Measurements from ENCODE around the gene ZCCHC7. TPM values are rescaled to one million over a fixed set of nuclear protein-coding genes. Genes with fewer than 3 reads are reported as not detected.

Gene ZCCHC7
- total and polyA plus RNA-seq, 10 of the 15 experiments (the other 5 are each of a cell fraction or from before 2014, with no cell fraction given), result 42.9 to 178 (median 53.3) TPM

DNA sequence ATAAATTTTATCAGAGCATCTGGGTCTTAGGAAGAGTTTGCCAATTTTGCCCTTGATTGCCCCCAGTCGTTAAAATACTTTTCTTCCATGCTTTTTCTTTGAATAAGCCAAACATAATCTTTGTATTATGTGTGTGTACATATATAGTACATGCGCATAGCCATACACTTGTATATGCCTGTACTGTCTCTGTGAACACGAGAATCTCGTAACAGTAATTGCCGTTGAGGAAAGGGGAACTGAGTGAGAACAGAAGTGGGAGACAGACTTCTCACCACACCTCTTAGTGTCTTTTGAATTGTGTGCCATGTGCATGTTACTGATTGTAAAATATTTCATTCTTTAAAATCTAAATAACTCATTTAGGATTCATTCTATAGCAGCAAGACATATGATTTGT is 222.5 kb downstream of the ZCCHC7 start:
- H3K9me3 ChIP-seq (replicated peaks; ENCODE audit: control insufficient read depth, insufficient read depth, low read length), result no peaks in the 10 kb centered on the region
- DNase-seq (ENCODE audit: low read depth, low spot score) (no peak), ATAC-seq (peak; percentile 66), FAIRE-seq (no peak)
- peak overlapping the region; percentile 7; the same call in 1 of the 2 replicates for H3K27ac ChIP-seq (ENCODE audit: control insufficient read depth, insufficient read depth)
- H3K9ac ChIP-seq (ENCODE audit: control insufficient read depth, insufficient read depth, low read length), result no peak overlapping the region
- ChIA-PET SMC1A (ENCODE audit: uncharacterized antibody, unreplicated experiment) (interaction anchor here (1.1 to 4.0 kb wide), 2 partner anchors 22 to 32 kb away, joined by 3 to 14 read pairs; no protein-coding TSS in a partner anchor), RAD21 (ENCODE audit: unreplicated experiment) (interaction anchor here (2.6 kb wide), 1 partner anchor 339 kb away, joined by 7 read pairs; no protein-coding TSS in a partner anchor), POLR2A (no interaction called here), CTCF (interaction anchor here (1.8 to 2.0 kb wide), 3 partner anchors 13 to 347 kb away, joined by 4 to 7 read pairs (median 5); no protein-coding TSS in a partner anchor)
- H3K36me3 ChIP-seq (ENCODE audit: control insufficient read depth in 2 of 2, insufficient read depth in 2 of 2, low read length in 1 of 2), result peaks cover 1 to 4% of the 10 kb centered on the region in 2 experiments; a peak in 3 of 4 replicates
- in situ Hi-C loops (cut with MboI) (no loop called here), intact Hi-C loops (cut with micrococcal nuclease; ENCODE audit: unreplicated experiment) (no loop called here)
- H3K4me2 ChIP-seq (ENCODE audit: control insufficient read depth, insufficient read depth), result no peak overlapping the region
- no peak overlapping the region for H2AFZ ChIP-seq (ENCODE audit: control insufficient read depth, low read depth, low read length)
- H3K27me3 ChIP-seq (replicated peaks in 1 of 2; ENCODE audit: control insufficient read depth in 2 of 2, insufficient read depth in 2 of 2, low read length in 1 of 2), result no peaks in the 10 kb centered on the region
- no peaks in the 10 kb centered on the region for H4K20me1 ChIP-seq (ENCODE audit: control insufficient read depth, insufficient read depth)
- BruUV-seq (replicated peaks), result no TSS peak
- peaks cover 2% of the 10 kb centered on the region for H3K79me2 ChIP-seq (ENCODE audit: control insufficient read depth, insufficient read depth, low read length)
- TF ChIP-seq JUNB (IDR thresholded peaks at IDR 0.05), result peak; percentile 40
- TF ChIP-seq PAX8 (IDR thresholded peaks at IDR 0.05), result peak; percentile 80; the same call in 1 of the 2 replicates
- TF ChIP-seq RUNX3 (IDR thresholded peaks at IDR 0.05; ENCODE audit: low read length), result peak; percentile 45
- no peak for TF ChIP-seq CHD4 (IDR thresholded peaks at IDR 0.05)
- TF ChIP-seq SPI1 (IDR thresholded peaks at IDR 0.05; ENCODE audit: borderline replicate concordance, insufficient read depth, low read depth, low read length), result peak; percentile 76; the same call in 1 of the 2 replicates
- no peak for TF ChIP-seq BMI1 (IDR thresholded peaks at IDR 0.05; ENCODE audit: borderline replicate concordance)
- H3K4me1 ChIP-seq (ENCODE audit: control insufficient read depth, insufficient read depth, low read length), result peaks cover 36% of the 10 kb centered on the region
- 40% methylated on average over 5 of the region's 5 CpGs for WGBS (ENCODE audit: insufficient coverage, insufficient replicate concordance, low lambda C conversion rate, missing lambda C conversion rate)
- H3K4me3 ChIP-seq, result no peak overlapping the region

DNA sequence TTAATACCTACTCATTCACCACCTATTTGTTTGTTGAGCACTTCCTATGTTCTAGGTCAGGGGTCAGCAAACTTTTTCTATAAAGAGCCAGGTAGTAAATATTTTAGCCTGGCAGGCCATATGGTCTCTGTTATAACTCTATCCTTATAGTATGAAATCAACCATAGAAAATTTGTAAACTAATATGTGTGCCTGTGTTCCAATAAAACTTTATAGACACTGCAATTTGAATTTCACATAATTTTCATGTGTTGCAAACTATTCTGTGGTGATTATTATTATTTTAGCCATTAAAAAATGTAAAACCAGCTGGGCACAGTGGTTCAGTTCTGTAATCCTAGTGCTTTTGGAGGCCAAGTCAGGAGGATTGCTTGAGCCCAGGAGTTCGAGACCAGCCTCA is 223.3 kb downstream of the ZCCHC7 start:
- DNase-seq (ENCODE audit: low read depth, low spot score) (no peak), FAIRE-seq (no peak), ATAC-seq (no peak)
- Histone ChIP-seq H3K79me2 (ENCODE audit: control insufficient read depth, insufficient read depth, low read length) (no peaks in the 10 kb centered on the region; the same call in none of the 2 replicates), H3K9me3 (replicated peaks; ENCODE audit: control insufficient read depth, insufficient read depth, low read length) (no peaks in the 10 kb centered on the region), H4K20me1 (ENCODE audit: control insufficient read depth, insufficient read depth) (no peaks in the 10 kb centered on the region), H3K4me1 (ENCODE audit: control insufficient read depth, insufficient read depth, low read length) (peaks cover 30% of the 10 kb centered on the region), H3K36me3 (ENCODE audit: control insufficient read depth in 2 of 2, insufficient read depth in 2 of 2, low read length in 1 of 2) (peaks cover 1 to 7% of the 10 kb centered on the region in 2 experiments; a peak in 3 of 4 replicates), H3K4me3 (no peak overlapping the region), H3K27me3 (replicated peaks in 1 of 2; ENCODE audit: control insufficient read depth in 2 of 2, insufficient read depth in 2 of 2, low read length in 1 of 2) (no peaks in the 10 kb centered on the region), H2AFZ (ENCODE audit: control insufficient read depth, low read depth, low read length) (no peak overlapping the region), H3K4me2 (ENCODE audit: control insufficient read depth, insufficient read depth) (no peak overlapping the region), H3K9ac (ENCODE audit: control insufficient read depth, insufficient read depth, low read length) (no peak overlapping the region), H3K27ac (ENCODE audit: control insufficient read depth, insufficient read depth) (no peak overlapping the region)
- SMC1A ChIA-PET (ENCODE audit: uncharacterized antibody, unreplicated experiment), result interaction anchor here (3.2 kb wide), 1 partner anchor 28 kb away, joined by 11 read pairs; no protein-coding TSS in a partner anchor
- intact Hi-C loops (cut with micrococcal nuclease; ENCODE audit: unreplicated experiment), result no loop called here
- no TSS peak for BruUV-seq (replicated peaks)
- CTCF ChIA-PET, result no interaction called here
- POLR2A ChIA-PET, result no interaction called here
- RAD21 ChIA-PET (ENCODE audit: unreplicated experiment), result no interaction called here
- 97% methylated on average over 1 of the region's 1 CpG for WGBS (ENCODE audit: insufficient coverage, insufficient replicate concordance, low lambda C conversion rate, missing lambda C conversion rate)
- in situ Hi-C loops (cut with MboI), result no loop called here
- TF ChIP-seq POU2F2 (IDR thresholded peaks at IDR 0.05; ENCODE audit: borderline replicate concordance, low read depth, low read length) (no peak), CHD1 (IDR thresholded peaks at IDR 0.05; ENCODE audit: low read depth, low read length) (no peak)
- TF ChIP-seq, protein P1, sequence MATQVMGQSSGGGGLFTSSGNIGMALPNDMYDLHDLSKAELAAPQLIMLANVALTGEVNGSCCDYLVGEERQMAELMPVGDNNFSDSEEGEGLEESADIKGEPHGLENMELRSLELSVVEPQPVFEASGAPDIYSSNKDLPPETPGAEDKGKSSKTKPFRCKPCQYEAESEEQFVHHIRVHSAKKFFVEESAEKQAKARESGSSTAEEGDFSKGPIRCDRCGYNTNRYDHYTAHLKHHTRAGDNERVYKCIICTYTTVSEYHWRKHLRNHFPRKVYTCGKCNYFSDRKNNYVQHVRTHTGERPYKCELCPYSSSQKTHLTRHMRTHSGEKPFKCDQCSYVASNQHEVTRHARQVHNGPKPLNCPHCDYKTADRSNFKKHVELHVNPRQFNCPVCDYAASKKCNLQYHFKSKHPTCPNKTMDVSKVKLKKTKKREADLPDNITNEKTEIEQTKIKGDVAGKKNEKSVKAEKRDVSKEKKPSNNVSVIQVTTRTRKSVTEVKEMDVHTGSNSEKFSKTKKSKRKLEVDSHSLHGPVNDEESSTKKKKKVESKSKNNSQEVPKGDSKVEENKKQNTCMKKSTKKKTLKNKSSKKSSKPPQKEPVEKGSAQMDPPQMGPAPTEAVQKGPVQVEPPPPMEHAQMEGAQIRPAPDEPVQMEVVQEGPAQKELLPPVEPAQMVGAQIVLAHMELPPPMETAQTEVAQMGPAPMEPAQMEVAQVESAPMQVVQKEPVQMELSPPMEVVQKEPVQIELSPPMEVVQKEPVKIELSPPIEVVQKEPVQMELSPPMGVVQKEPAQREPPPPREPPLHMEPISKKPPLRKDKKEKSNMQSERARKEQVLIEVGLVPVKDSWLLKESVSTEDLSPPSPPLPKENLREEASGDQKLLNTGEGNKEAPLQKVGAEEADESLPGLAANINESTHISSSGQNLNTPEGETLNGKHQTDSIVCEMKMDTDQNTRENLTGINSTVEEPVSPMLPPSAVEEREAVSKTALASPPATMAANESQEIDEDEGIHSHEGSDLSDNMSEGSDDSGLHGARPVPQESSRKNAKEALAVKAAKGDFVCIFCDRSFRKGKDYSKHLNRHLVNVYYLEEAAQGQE (IDR thresholded peaks at IDR 0.05; ENCODE audit: low read depth, low read length), result no peak
- TF ChIP-seq, protein P2, sequence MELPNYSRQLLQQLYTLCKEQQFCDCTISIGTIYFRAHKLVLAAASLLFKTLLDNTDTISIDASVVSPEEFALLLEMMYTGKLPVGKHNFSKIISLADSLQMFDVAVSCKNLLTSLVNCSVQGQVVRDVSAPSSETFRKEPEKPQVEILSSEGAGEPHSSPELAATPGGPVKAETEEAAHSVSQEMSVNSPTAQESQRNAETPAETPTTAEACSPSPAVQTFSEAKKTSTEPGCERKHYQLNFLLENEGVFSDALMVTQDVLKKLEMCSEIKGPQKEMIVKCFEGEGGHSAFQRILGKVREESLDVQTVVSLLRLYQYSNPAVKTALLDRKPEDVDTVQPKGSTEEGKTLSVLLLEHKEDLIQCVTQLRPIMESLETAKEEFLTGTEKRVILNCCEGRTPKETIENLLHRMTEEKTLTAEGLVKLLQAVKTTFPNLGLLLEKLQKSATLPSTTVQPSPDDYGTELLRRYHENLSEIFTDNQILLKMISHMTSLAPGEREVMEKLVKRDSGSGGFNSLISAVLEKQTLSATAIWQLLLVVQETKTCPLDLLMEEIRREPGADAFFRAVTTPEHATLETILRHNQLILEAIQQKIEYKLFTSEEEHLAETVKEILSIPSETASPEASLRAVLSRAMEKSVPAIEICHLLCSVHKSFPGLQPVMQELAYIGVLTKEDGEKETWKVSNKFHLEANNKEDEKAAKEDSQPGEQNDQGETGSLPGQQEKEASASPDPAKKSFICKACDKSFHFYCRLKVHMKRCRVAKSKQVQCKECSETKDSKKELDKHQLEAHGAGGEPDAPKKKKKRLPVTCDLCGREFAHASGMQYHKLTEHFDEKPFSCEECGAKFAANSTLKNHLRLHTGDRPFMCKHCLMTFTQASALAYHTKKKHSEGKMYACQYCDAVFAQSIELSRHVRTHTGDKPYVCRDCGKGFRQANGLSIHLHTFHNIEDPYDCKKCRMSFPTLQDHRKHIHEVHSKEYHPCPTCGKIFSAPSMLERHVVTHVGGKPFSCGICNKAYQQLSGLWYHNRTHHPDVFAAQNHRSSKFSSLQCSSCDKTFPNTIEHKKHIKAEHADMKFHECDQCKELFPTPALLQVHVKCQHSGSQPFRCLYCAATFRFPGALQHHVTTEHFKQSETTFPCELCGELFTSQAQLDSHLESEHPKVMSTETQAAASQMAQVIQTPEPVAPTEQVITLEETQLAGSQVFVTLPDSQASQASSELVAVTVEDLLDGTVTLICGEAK (IDR thresholded peaks at IDR 0.05; ENCODE audit: borderline replicate concordance), result peak; percentile 79

Measured in GM12878 (cell line).